Measurements from ENCODE around the gene XDH. TPM values are rescaled to one million over a fixed set of nuclear protein-coding genes. Genes with fewer than 3 reads are reported as not detected.

XDH gene
- total RNA-seq, 2 experiments from 2014 or later: not detected

- Mint-ChIP-seq H3K36me3 (no peaks in the 10 kb centered on the region), H3K27me3 (peaks cover 8% of the 10 kb centered on the region), H3K27ac (no peak overlapping the region), H3K4me1 (no peaks in the 10 kb centered on the region), H3K4me3 (no peak overlapping the region), H3K9me3 (no peaks in the 10 kb centered on the region)
- DNase-seq: no peak
These were observed 50.4 kb downstream of the XDH start for GRCh38 chr2:31363956-31364750.

- H3K36me3 Mint-ChIP-seq: no peaks in the 10 kb centered on the region
- peaks cover 12% of the 10 kb centered on the region for H3K27me3 Mint-ChIP-seq
- H3K27ac Mint-ChIP-seq: no peak overlapping the region
These were observed 52.0 kb downstream of the XDH start for GRCh38 chr2:31362581-31362980.

GRCh38 chr2:31359229-31359628, 55.3 kb downstream of the XDH start:
- Mint-ChIP-seq H3K27ac (no peak overlapping the region), H3K4me3 (no peak overlapping the region), H3K9me3 (no peaks in the 10 kb centered on the region), H3K36me3 (no peaks in the 10 kb centered on the region), H3K4me1 (no peaks in the 10 kb centered on the region), H3K27me3 (peaks cover 40% of the 10 kb centered on the region)
- no peak for DNase-seq

More at GRCh38 chr2:31362581-31362980, 52.0 kb downstream of the XDH start:
- H3K4me3 Mint-ChIP-seq: no peak overlapping the region
- no peaks in the 10 kb centered on the region for H3K4me1 Mint-ChIP-seq
- no peak for DNase-seq
- no peaks in the 10 kb centered on the region for H3K9me3 Mint-ChIP-seq

GRCh38 chr2:31354837-31355236, 59.7 kb downstream of the XDH start:
- no peak for DNase-seq
- Mint-ChIP-seq H3K27me3 (peaks cover 64% of the 10 kb centered on the region), H3K4me3 (no peak overlapping the region), H3K36me3 (no peaks in the 10 kb centered on the region), H3K9me3 (no peaks in the 10 kb centered on the region), H3K27ac (no peak overlapping the region), H3K4me1 (no peaks in the 10 kb centered on the region)

- Mint-ChIP-seq H3K4me3 (no peak overlapping the region), H3K27ac (no peak overlapping the region), H3K4me1 (no peaks in the 10 kb centered on the region), H3K9me3 (no peaks in the 10 kb centered on the region), H3K36me3 (no peaks in the 10 kb centered on the region), H3K27me3 (peaks cover 59% of the 10 kb centered on the region)
- DNase-seq: no peak
These were observed 61.4 kb downstream of the XDH start for GRCh38 chr2:31353179-31353578.

- no peak overlapping the region for H3K27ac Mint-ChIP-seq
- peaks cover 30% of the 10 kb centered on the region for H3K27me3 Mint-ChIP-seq
- no peak overlapping the region for H3K4me3 Mint-ChIP-seq
- H3K36me3 Mint-ChIP-seq: no peaks in the 10 kb centered on the region
- H3K4me1 Mint-ChIP-seq: no peaks in the 10 kb centered on the region
- no peak for DNase-seq
- no peaks in the 10 kb centered on the region for H3K9me3 Mint-ChIP-seq
These were observed 64.9 kb downstream of the XDH start for GRCh38 chr2:31349684-31350083.

- H3K4me3 Mint-ChIP-seq: no peak overlapping the region
- H3K36me3 Mint-ChIP-seq: no peaks in the 10 kb centered on the region
- no peak for DNase-seq
These were observed 65.4 kb downstream of the XDH start for GRCh38 chr2:31349160-31349559.

GRCh38 chr2:31348618-31349017, 65.9 kb downstream of the XDH start:
- no peak for DNase-seq
- H3K4me1 Mint-ChIP-seq: no peaks in the 10 kb centered on the region
- H3K9me3 Mint-ChIP-seq: no peaks in the 10 kb centered on the region
- H3K27ac Mint-ChIP-seq: no peak overlapping the region
- peaks cover 26% of the 10 kb centered on the region for H3K27me3 Mint-ChIP-seq
- H3K36me3 Mint-ChIP-seq: no peaks in the 10 kb centered on the region
- no peak overlapping the region for H3K4me3 Mint-ChIP-seq

More at GRCh38 chr2:31349160-31349559, 65.4 kb downstream of the XDH start:
- Mint-ChIP-seq H3K27ac (no peak overlapping the region), H3K9me3 (no peaks in the 10 kb centered on the region), H3K27me3 (peaks cover 28% of the 10 kb centered on the region), H3K4me1 (no peaks in the 10 kb centered on the region)

- Mint-ChIP-seq H3K4me3 (no peak overlapping the region), H3K36me3 (no peaks in the 10 kb centered on the region), H3K27me3 (peaks cover 19% of the 10 kb centered on the region), H3K9me3 (no peaks in the 10 kb centered on the region), H3K4me1 (no peaks in the 10 kb centered on the region), H3K27ac (no peak overlapping the region)
- DNase-seq: no peak
These were observed 66.8 kb downstream of the XDH start for GRCh38 chr2:31347750-31348149.

- H3K4me3 Mint-ChIP-seq: no peak overlapping the region
- H3K36me3 Mint-ChIP-seq: no peaks in the 10 kb centered on the region
- H3K27me3 Mint-ChIP-seq: peaks cover 15% of the 10 kb centered on the region
- no peaks in the 10 kb centered on the region for H3K4me1 Mint-ChIP-seq
- no peaks in the 10 kb centered on the region for H3K9me3 Mint-ChIP-seq
- no peak overlapping the region for H3K27ac Mint-ChIP-seq
- DNase-seq: no peak
These were observed 67.2 kb downstream of the XDH start for GRCh38 chr2:31347319-31347718.

GRCh38 chr2:31344447-31344846, 70.1 kb downstream of the XDH start:
- DNase-seq: no peak
- H3K27me3 Mint-ChIP-seq: peaks cover 7% of the 10 kb centered on the region
- H3K4me3 Mint-ChIP-seq: no peak overlapping the region
- no peaks in the 10 kb centered on the region for H3K9me3 Mint-ChIP-seq
- no peaks in the 10 kb centered on the region for H3K4me1 Mint-ChIP-seq
- no peaks in the 10 kb centered on the region for H3K36me3 Mint-ChIP-seq
- no peak overlapping the region for H3K27ac Mint-ChIP-seq

GRCh38 chr2:31341351-31341750, 73.2 kb downstream of the XDH start:
- no peaks in the 10 kb centered on the region for H3K4me1 Mint-ChIP-seq
- no peaks in the 10 kb centered on the region for H3K36me3 Mint-ChIP-seq
- DNase-seq: no peak
- H3K4me3 Mint-ChIP-seq: no peak overlapping the region
- peaks cover 7% of the 10 kb centered on the region for H3K27me3 Mint-ChIP-seq
- H3K27ac Mint-ChIP-seq: no peak overlapping the region
- no peaks in the 10 kb centered on the region for H3K9me3 Mint-ChIP-seq

GRCh38 chr2:31339696-31340095, 74.8 kb downstream of the XDH start:
- H3K4me3 Mint-ChIP-seq: no peak overlapping the region
- H3K4me1 Mint-ChIP-seq: no peaks in the 10 kb centered on the region
- H3K27ac Mint-ChIP-seq: no peak overlapping the region
- H3K36me3 Mint-ChIP-seq: no peaks in the 10 kb centered on the region
- no peaks in the 10 kb centered on the region for H3K9me3 Mint-ChIP-seq
- peaks cover 7% of the 10 kb centered on the region for H3K27me3 Mint-ChIP-seq
- no peak for DNase-seq

- DNase-seq: no peak
- no peak overlapping the region for H3K4me3 Mint-ChIP-seq
- H3K4me1 Mint-ChIP-seq: no peaks in the 10 kb centered on the region
- H3K36me3 Mint-ChIP-seq: no peaks in the 10 kb centered on the region
- H3K27me3 Mint-ChIP-seq: peaks cover 3% of the 10 kb centered on the region
- H3K27ac Mint-ChIP-seq: no peak overlapping the region
- H3K9me3 Mint-ChIP-seq: no peaks in the 10 kb centered on the region
These were observed 76.7 kb downstream of the XDH start for GRCh38 chr2:31337860-31338259.

- no peaks in the 10 kb centered on the region for H3K9me3 Mint-ChIP-seq
- no peak overlapping the region for H3K4me3 Mint-ChIP-seq
- H3K27ac Mint-ChIP-seq: no peak overlapping the region
These were observed 77.3 kb downstream of the XDH start for GRCh38 chr2:31337197-31337596.

GRCh38 chr2:31335921-31336585, 78.5 kb downstream of the XDH start:
- Mint-ChIP-seq H3K36me3 (no peaks in the 10 kb centered on the region), H3K27me3 (peaks cover 3% of the 10 kb centered on the region), H3K4me3 (no peak overlapping the region), H3K4me1 (no peaks in the 10 kb centered on the region), H3K27ac (no peak overlapping the region), H3K9me3 (no peaks in the 10 kb centered on the region)
- no peak for DNase-seq

More at GRCh38 chr2:31337197-31337596, 77.3 kb downstream of the XDH start:
- H3K36me3 Mint-ChIP-seq: no peaks in the 10 kb centered on the region
- no peaks in the 10 kb centered on the region for H3K4me1 Mint-ChIP-seq
- no peak for DNase-seq
- peaks cover 3% of the 10 kb centered on the region for H3K27me3 Mint-ChIP-seq

Data from activated naive CD8-positive, alpha-beta T cell treated with anti-CD3 and anti-CD28 coated beads for 36 hours (primary cell).